ENCODE data around the gene LRFN4.

Gene LRFN4

DNA sequence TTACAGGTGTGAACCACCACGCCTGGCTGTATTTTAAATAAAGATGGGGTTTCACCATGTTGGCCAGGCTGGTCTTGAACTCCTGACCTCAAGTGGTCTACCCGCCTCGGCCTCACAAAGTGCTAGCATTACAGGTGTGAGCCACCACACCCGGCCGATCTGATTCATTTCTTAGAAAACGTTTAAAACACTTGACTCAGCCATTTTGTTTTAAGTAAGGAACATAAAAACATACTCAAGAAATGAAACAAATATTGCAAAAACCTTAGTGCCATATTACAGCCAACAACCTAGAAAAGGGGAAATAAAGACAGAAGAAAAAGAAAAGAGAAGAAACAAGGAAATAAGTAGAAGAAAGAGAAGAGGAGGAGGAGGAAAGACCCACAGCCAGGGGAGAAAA lies 17.4 kb downstream of the LRFN4 start:
- DNase-seq: no peak

DNA sequence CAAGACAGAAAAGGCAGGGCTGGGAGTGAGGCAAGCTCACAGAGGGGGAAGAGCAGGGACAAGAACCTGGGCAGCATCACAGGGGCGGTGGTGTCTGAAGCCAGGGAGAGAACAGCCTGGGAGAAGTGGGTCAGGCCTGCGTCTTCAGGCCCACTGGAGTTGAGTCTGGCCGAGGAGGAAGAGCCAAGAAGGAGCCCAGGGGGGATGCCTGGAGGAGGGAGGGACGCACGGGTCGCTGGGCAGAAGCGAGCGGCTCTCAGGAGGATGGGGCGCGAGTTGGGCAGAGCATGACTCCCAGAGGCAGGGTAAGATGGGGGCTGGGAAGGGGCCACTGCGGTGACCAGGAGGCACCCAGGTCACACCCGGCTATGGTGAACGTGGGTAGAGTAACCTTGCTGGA lies 18.5 kb downstream of the LRFN4 start:
- no peak for DNase-seq

DNA sequence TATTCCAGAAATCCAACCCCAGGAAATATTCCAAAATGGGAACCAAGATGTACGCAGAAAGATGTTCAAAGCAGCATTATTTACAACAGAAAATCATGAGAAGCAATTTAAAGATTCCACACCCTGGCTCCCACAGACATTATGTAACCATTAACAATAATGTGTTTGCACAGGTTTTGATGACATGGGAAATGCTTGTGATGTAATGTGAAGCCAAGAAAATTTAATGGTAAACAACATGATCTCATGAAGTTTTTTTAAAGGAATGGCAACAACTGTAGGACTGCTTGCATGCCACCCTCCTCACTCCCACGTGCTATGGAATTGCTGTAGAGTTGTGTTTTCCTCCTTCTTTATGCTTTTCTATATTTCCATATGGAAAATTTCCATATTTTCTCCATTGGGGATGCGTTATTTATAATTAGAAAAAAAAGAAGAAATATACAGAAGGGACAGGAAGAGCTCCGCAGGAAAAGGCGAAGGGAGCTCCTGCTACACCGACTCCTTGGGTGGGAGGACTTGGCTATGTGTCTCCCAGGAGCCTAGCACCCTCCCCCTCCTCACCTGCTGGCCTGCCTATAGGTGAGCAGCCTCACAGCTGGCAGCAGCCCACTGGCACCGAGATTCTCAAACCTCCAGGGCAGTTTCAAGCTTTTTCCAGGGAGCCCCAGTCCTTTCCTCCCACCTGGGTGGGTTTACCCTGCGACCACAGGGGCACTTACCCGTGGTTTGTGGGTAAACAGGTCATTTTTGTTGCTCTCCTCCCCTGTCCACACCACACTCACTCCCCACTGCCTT lies 20.9 kb downstream of the LRFN4 start:
- no peak for DNase-seq

DNA sequence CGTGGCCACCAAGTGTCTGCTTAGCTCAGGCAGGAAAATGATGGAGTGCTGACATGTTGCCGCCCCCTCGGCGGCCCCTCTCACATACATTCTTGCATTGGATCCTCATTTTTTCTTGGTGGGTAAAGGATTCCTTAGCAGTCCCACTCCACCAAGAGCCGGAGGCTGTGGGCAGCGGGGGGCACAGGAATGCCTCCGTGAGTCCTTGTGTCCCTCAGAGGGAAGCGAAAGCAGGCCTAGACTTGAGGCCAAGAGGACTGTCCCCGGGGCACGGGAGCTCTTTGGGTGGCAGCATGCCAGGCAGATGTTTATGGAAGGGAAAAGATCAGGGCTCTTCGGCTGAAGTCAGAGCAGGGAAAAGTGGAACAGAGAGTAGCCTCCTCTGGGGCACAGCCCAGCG lies 21.6 kb downstream of the LRFN4 start:
- DNase-seq: no peak

DNA sequence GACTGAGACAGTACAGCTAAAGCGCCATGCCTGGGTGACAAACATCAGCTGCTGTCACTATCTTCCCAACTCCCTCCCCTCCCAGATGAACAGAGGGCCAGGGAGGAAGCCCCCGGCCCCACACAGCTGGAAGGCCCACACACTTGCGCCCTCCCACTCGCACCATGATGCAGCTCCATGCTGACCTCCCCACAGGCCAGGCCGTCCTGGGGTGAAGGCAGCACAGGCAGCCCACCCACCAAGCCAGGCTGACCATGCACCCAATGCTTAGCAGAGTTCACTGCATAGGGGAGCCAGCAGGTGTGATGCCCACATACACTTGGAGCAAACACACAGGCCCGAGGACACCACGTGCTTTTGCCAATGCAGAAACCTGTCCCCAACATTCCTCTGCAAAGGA lies 22.1 kb downstream of the LRFN4 start:
- DNase-seq: no peak

DNA sequence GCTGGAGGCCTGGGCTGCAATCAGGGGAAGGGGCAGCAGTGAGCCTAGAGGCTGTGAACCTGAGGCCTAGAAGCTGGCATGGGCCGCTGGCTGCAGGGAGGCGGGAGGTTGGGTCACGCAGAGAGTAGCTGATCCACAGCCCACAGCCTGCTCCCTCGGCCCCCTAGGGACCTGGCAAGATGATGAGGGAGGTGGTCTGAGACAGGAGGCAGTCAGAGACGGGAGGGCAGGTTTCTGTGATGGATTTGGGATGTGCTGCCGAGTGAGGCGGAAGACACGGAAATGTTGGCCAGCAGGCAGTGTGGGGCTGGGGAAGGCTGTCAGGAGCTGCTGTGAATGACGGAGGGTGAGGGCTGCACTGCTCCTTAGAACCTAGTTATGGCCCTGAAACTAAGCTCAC lies 22.7 kb downstream of the LRFN4 start:
- DNase-seq: no peak

DNA sequence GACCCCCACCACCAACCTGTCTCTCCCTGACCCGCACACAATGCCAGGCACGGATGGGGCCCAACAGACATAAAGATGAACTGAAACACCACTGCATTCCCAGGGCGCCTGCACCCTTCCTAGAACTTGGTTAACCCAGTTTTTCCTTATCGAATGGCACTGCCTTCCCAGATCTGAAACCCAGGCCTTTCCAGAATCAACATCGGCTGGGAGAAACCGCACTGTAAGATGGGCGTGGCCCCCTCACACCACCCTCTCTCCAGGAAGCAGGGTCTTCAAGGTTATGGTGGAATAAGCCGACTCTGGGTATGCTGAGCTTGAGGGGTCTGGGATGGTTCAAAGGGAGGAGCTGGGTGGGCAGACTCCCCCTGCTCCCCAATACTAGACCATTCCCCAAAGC lies 23.1 kb downstream of the LRFN4 start:
- DNase-seq: no peak

DNA sequence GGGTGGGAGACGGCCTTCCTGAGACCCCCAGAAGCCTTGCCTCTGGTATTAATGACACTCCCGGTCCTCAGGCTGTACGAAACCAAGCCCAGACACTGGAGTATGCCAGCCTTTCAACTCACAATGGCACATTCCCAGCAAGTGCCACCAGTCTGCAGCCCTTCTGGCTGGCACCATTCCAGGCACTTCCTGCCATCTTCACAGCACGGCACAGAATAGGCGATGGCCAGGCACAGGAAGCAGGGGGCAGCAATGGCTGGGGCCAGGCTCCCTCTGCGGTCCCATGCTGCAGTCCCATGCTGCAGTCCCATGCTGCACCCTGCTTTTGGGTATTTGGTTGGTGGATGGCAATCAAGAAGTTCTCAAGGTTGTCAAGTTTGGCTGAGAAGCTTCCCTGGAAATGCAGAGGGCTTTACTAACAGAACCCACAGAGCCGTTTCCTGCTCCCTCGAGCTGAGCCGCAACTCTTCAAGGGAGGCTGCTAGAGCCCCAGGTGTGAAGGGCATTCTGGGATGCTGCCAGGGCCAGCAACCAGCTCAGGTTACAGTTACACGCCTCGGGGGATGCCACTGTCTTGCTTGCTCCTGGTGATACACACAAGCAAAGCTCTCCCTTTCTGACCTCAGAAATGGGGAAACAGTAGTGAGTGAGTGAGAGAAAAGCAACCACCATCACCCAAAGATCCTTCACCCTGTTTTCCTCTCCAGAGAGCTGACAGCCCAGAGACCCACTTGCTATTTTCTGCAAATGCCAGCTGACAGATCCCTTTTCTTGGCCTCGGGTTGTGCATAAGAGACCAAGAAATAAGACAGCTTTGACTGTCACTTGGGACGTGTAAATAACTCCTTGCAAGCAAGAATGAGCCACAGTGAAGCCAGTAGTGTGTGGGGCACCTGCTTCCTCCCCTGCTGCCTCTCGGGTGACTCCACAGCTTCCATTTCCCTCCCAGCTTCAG lies 23.9 kb downstream of the LRFN4 start:
- peak; percentile 53 for DNase-seq

DNA sequence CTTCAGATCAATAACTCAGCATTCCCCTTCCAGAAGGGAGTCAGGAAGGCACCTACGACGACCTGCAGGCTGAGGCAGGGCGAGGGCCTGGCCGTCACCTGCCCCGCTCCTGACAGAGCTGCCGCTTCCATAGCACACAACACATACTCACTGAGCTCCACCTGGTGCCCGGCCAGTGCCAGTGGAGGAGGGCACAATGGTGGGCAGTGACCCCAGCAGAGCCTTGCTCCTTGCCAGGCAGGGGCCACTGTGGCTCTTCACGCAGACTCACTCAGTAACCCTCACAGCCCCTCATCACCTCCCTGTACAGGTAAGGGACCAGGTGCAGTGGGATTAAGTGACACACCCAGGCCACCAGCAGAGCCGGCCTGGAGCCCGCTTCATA lies 24.6 kb downstream of the LRFN4 start:
- DNase-seq: no peak

DNA sequence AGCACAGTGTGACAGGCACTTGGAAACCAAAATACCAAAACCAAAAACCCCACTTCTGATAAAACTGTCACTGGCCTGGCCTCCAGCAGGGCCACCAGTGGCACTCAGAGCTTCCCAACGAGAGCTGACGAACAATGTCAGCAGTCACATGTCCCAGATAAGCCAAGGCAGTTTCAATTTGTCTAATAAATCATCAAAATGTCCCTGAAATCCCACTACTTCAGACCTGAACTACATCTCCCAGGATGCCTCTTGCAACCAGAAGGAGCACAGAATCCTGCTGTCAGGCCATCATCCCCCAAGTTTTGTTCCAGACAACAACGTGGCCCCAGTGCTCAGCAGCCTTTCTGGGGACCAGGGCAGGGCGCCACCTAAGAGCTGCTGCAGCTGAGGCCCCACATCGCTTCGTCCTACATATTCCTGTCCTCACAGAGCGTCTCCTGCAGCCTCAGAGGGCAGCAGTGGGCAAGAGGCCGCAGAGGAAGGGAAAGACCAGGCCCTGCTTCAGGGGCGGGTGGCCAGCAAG lies 25.1 kb downstream of the LRFN4 start:
- peak; percentile 32 for DNase-seq

DNA sequence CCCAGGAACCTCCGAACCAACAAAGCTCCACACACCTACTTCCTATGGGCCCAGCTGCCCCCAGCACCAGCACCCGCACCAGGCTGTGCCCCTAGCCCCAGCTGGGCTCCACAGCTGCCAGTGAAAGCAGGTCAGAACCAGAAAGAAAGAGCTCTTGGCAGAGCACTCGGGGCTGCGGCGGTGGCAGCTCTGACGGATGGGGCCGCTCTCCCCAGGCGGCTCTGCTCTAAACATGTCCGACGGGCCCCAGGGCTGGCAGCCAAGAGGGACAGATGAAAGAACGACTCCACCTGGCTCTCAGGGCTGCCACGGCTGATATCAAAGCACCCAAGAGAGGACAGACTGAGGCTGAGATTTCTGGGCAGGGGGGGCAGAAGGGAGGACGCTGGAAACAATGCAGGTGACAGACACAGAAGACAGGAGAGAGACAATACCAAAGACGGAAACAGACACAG lies 25.7 kb downstream of the LRFN4 start:
- DNase-seq: no peak

DNA sequence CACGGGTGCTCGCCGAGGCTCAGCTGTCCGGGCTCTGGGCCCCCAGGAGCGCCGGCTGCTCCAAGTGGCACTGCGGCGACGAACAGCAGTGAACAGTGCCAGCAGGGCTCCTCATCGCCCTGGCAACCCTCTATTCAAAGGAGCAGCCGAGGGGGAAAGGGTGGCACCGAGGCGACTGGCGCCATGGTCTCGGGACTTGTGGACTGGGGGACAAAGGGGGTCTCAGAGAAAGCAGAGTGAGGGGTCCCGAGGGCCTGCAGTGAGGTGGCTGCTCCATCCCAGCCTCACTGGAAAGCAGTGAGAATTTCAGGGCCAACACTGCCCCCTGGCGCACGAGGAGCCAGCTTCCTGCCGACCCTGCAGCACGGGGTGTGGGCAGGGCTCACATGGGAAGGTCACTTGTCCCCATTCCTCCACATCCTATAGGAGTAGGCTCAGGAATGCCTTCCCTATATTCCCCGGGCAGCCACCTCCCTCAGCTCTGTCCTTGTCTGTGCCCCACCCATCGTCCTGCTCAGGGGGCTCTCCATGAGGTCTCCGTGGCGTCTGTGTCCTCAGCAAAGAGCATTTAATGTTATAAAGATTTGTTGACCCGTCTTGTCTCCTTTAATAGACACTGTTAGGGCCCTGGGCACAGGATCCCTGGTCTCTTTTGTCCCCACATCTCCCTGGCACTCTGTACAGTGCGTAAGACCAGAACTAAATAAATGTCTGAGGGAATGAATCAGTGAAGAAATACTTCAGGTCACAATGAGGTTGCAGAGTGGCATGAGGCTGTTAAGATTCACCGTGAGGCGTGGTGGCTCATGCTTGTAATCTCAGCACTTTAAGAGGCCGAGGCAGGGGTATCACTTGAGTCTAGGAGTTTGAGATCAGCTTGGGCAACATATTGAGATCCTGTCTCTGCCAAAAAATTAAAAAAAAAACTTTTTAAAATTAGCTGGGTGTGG lies 26.4 kb downstream of the LRFN4 start:
- peak; percentile 72 for DNase-seq

DNA sequence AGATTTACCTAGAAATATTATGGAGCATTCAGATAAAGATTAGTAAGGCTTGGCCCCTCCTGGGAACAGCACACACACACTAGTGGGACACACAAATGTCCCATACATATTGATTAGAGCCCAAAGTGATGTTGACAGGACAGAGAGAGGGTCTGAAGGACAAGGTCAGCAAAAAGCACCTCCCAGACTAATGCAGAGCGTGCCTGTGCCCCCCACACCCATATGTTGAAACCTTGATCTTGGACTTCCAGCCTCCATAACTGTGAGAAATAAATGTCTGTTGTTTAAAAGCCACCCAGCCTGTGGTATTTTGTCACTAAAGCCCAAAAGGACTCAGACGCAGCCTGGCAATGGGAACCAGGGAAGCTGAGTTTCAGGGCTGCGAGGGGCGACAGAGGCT lies 27.6 kb downstream of the LRFN4 start:
- DNase-seq: no peak

DNA sequence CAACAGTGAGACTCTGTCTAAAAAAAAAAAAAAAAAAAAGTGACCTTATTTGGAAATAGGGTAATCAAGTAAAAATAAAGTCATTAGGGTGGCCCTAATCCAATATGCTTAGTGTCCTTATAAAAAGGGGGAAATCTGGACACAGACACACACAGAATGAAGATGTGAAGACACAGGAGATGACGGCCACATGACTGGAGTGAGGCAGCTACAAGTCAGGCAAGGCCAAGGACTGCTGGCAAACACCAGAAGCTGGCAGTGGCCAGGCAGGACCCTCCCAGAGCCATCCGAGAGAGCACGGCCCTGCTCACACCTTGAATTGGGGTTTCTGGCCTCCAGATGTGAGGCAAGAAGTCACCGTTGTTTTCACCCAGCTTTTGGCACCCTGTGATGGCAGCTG lies 28.6 kb downstream of the LRFN4 start:
- no peak for DNase-seq

DNA sequence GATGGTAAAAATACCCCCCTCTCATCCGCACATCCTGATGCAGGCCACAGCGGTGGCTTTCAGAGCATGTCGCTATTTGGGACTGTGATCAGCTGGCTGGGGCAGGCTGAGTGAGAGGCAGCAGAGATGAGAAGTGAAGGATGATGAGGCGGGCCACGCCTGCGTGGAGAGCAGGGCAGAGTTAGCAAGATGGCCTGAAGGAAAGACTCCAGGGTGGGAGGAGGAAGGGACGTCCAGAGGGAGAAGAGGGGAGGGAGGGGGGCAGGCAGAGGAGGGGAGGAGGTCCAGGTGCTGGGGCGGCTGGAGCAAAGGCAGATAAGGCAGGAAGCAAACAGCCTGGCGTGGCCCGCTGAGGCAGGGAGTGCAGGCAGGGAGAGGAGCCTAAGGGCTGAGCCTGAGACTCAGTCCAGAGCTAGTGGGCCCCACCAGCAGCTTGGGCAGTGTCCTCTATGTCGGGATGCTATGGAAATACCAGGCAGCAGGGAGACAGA lies 29.1 kb downstream of the LRFN4 start:
- DNase-seq: no peak

DNA sequence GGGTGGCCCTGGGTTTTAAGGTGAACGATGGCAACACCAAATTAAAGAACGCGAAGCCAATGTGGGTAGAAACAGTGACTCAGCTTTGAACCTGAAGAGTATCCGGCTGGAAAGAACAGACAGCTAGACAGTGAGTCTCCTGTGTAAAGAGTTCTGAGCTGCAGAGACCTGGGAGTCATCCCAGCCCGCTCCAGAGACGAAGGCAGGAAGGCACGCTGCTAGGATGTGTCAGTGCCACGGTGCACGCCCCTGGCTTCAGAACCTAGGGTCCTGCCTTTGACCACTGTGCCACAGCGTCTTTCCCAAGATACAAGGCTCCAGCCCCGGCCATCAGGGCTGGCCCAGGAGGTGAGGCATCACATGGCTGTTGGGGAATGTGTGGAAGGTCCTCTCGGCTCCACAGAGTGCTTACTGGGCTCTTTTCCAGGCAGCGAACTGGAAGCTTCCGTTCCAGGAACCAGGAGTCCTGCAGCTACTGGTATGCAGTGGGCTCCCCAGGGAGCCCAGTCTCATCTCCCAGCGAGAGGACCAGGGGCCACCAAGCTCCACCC lies 29.9 kb downstream of the LRFN4 start:
- no peak for DNase-seq

DNA sequence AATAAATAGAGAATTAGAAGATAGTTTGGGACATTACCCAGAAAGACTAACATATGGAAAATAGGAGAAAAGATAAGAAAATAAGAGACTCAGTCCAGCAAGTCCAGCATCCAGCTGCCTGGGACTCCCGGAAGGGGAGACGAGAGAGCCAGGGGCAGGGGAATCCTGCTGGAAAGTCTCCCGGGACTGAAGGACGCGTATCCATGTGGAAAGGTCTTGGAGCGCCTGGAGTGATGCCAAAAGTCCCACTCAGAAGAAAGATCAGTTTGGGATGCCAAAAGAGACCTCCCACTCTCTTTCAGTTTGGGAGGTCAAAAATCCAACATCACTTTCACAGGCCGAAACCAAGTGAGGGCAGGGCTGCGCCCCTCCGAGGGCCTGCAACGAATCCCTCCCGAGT lies 30.7 kb downstream of the LRFN4 start:
- DNase-seq: no peak

DNA sequence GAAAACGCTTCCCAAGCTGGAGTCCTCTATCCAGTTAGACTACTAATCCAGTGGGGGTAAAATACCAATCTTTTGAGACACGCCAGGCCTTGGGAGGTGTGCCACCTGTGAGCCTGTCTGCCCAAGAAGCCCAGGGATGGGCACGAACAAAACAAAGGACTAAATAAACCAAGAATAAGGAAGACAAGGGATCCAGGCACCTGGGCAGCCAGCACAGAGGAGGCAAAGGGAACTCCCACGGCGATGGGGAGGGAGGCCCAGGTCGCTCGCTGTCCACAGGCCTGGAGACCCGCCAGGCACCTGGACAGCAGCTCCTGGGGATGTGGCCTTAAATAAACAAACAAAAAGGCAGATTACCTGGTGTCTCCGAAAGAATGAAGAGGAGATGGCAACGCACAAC lies 31.4 kb downstream of the LRFN4 start:
- no peak for DNase-seq

DNA sequence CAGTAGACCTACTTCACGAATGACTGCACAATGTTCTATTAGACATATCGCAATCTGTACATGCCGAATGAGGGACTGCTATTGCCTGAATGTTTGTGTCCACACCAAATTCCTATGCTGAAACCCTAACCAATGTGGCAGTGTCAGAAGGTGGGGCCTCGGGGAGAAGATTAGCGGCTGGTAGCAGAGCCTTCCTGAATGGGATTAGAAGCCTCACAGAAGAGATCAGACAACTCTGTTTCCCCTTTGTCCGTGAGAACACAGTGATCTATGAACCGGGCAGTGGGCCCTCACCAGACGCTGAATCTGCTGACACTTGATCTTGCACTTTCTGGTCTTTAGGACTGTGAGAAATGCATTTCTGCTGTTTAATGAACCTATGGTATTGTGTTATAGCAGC lies 33.1 kb downstream of the LRFN4 start:
- no peak for DNase-seq

DNA sequence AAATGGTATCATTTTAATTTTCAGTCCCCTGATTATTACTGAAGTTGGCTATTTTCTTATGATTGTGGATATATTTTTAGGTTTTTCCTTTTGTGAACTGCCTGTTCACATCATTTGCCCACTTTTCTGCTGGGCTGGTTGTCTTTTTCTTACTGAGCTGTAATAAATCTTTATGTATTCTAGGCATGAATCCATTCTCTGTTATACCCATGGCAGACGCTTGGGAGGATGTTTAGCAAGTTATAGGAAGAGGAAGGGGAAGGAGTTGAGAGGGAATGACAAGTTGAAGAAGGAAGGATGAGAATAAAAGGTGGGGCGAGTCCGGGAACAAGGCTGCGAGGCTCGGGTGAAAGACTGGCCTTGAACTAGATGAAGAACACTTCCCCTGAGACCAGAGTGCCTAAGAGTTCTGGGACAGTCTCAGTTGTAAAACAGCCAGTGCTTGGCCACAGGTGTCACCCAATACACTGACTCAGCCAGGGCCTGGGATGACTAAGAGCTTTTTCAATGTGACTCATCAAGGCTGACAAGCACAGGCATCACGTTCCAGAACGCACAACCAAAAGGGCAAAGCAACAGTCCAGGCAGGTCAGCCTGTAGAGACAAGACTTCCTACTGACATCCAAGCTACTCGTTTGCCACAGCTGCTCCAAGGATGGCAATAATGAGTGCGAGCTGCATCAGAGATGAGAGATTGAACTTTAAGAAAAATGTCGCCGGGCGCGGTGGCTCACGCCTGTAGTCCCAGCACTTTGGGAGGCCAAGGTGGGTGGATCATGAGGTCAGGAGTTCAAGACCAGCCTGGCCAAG lies 35.2 kb downstream of the LRFN4 start:
- peak; percentile 72 for DNase-seq

DNA sequence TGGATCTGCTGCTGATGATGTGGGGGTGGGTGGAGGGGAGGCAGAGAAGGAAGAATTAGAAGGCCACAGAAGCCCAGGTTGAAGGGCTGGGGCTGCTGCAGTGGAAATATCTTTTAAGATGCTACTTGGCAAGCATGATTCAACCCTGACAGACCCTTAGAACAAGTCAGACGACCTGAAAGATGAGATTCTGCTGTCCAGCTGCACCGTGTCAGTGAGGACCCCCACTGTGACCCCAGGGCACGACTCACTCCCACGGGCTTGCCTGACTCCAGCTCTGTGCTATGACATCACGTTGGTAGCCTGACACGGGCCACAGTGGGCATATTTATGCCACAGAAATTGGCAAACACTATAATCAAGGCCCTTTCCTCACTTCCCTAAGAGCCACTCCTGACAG lies 36.0 kb downstream of the LRFN4 start:
- DNase-seq: no peak
